GM12892 (cell line): ENCODE data around the gene SLC35F4.

Experiments
- POLR2AphosphoS5 ChIP-seq: IDR thresholded peaks from 2 replicates; pipeline ENCODE4 v1.6.1; 2011; ENCODE audit warnings: low read depth, low read length, control low read depth
- TAF1 ChIP-seq: IDR thresholded peaks from 2 replicates; pipeline ENCODE4 v1.6.1; 2011; ENCODE audit warnings: low read depth, mild to moderate bottlenecking, control low read depth, low read length, borderline replicate concordance

GRCh38 chr14:57820581-57820980, 45.3 kb downstream of the SLC35F4 start:
- no peak for TF ChIP-seq POLR2AphosphoS5
- no peak for TF ChIP-seq TAF1
